Epithelial cell of esophagus (primary cell): ENCODE measurements around the gene HLA-DOB.

Experiments
- DNase-seq: peaks from one replicate; pipeline ENCODE4 v3.0.0; 2010; ENCODE audit warnings: low read depth
- H3K4me3 ChIP-seq: 2 replicates; pipeline ENCODE4 v1.5.1; 2011; ENCODE audit warnings: mild to moderate bottlenecking, low read length, control low read depth
- TF ChIP-seq, protein P1 (sequence below): IDR thresholded peaks from 2 replicates; pipeline ENCODE4 v1.5.1; 2011; ENCODE audit warnings: low read depth, mild to moderate bottlenecking, low read length, control low read depth, inconsistent platforms; ENCODE audit not compliant: insufficient read depth; ENCODE audit errors: missing control alignments

The HLA-DOB gene

DNA sequence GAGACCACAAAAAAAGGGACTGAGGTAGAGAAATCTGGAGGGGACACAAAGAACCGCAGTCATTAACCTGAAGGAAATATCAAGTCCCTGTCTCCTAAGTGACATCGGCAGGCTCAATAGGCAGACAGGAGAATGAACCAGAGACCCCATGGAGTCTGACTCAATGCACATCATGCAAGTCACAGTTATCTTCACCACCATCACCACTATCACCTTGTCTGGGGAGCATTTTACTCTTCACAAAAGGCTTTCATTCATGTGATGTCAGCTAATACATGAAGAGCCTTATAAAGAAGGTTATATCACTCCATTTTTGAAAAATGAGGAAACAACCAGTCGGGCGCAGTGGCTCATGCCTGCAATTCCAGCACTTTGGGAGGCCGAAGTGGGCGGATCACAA is 32.3 kb upstream of the HLA-DOB start:
- H3K4me3 ChIP-seq: no peak overlapping the region
- TF ChIP-seq, protein P1, sequence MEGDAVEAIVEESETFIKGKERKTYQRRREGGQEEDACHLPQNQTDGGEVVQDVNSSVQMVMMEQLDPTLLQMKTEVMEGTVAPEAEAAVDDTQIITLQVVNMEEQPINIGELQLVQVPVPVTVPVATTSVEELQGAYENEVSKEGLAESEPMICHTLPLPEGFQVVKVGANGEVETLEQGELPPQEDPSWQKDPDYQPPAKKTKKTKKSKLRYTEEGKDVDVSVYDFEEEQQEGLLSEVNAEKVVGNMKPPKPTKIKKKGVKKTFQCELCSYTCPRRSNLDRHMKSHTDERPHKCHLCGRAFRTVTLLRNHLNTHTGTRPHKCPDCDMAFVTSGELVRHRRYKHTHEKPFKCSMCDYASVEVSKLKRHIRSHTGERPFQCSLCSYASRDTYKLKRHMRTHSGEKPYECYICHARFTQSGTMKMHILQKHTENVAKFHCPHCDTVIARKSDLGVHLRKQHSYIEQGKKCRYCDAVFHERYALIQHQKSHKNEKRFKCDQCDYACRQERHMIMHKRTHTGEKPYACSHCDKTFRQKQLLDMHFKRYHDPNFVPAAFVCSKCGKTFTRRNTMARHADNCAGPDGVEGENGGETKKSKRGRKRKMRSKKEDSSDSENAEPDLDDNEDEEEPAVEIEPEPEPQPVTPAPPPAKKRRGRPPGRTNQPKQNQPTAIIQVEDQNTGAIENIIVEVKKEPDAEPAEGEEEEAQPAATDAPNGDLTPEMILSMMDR: no peak
- DNase-seq: no peak

DNA sequence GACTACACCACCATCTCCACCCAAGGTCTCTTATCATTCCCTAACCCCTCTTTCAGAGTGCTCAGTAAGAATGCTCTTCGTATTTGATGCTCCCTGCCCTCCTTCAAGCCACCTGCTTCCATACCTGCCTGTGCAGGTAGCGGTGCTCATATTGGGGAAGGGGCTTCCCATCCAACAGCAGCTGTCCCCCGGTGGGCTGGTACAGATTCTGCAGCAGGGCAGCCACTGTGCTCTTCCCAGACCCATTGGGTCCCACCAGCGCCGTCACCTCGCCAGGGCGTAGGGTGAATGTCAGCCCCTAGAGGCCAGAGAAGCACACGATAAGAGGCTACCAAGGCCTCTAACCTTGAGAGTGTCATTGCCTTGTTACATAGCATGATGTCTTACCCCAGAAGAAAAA is 31.0 kb upstream of the HLA-DOB start:
- no peak overlapping the region for H3K4me3 ChIP-seq
- TF ChIP-seq, protein P1: no peak
- no peak for DNase-seq

DNA sequence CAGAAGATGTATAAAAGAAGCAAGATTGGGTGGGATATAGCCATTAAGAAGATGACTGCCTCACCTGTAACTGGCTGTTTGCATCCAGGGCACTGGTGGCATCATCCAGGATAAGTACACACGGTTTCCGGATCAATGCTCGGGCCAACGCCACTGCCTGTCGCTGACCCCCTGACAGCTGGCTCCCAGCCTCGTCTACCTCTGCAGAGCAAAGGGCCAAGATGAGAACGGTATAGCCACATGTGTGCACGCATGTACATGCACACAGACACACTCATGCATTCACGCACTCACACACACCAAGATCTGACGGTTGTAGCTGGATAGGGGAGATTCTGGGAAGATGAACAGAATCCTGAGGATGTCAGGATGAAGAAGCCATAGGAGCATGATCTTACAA is 30.2 kb upstream of the HLA-DOB start:
- no peak overlapping the region for H3K4me3 ChIP-seq
- TF ChIP-seq, protein P1: no peak
- no peak for DNase-seq

DNA sequence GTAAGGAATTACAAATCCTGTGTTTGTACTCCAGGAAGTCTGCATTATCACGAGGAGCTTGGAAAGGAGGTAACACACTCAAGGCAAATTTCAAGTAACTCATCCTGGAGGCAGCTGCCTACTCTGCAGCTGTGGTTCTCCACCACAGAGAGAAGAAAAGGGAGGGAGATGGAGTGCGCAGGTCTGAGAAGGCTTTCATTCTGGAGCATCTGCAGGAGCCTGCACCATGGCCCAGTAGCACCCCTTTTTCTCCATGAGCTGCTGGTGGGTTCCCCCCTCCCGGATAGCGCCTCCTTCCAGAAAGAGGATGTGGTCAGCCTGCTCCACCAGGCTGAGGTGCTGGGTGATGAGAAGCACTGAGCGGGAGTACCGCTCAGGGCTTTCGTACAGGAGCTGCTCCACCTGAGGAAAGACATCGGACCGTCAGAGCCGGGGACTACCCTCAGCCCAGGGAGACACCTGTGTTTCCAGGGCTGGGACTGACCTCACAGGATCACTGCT is 28.6 kb upstream of the HLA-DOB start:
- H3K4me3 ChIP-seq: no peak overlapping the region
- TF ChIP-seq, protein P1: no peak
- DNase-seq: no peak

DNA sequence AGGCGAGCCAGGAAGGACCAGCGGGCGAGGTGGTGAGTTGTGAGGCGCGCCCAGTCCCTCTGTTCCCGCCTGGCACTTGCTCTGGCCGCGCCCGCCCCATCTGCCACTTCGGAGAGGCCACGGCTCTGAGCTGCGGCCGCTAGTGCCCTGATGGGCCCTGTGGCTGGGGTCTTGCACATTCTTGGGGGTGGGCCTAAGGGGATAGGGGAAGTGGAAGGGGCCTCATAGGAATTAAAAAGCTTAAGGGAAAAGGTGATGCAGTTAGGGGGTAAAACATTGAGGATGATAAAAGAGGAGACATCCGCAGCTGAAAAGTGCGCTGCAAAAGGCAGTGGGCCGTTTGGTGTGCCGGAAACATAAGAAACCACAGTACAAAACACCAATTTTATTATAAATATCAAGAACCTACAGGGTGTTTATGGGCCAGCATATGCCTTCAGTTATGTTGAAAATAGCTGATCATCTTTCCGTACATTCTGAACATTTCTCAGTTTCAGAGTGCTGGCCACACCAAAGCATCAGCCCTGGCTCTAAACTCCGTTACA is 28.1 kb upstream of the HLA-DOB start:
- DNase-seq: no peak
- no peak overlapping the region for H3K4me3 ChIP-seq
- TF ChIP-seq, protein P1: no peak

DNA sequence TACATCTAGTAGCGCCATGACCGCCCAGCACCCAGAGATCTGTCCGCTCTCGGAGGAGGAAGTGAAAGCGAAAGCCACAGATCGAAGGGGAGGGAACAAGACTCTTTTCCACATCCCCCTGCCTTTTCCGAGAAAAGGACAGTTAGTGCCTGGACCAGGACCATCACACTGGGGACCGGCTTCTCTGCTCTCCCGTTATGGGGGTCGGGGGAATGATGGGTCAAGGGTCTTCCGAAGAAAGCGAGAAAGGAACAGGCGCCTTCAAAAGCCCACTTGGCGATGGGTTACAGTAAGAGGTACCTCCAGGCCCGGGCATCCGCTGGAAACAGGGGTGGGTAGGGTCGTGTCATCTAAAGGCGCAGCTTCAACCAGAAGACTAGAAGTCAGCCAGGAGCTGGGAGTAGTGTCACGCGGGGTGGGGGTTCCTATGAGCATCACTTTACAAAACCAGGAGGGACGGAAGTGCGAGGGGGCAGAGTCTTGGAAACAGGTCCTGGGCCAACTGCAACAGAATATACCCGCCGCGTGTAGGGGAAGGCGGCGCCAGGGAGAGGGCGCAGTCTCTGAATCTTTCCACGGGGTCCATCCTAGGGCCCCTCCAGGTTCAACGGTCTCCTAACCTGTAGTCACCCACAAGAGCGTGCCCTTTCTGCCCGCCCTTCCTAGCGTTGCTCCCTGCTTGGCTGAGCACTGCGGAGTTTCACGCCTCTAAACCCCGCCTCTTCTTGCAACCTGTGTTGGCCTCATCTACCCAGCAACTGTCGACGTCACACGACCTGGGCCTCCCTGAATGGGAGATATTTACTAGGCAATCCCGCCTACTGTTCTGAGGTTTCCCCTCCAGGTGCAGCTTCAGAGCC is 27.4 kb upstream of the HLA-DOB start, which contains the start of gene PSMB8:
PSMB8 (minus strand) TSS at position 69 of the 860 bp plus-strand sequence; CDS start at position 18, 51 bp downstream.
- DNase-seq: peak; percentile 99
- TF ChIP-seq, protein P1: peak; percentile 13

More for the DNA sequence above, 27.4 kb upstream of the HLA-DOB start, which contains the start of gene PSMB8:
- peak within 1 kb of the TSS; percentile 84 for H3K4me3 ChIP-seq
